Panc1 (cell line): ENCODE data around the gene MB21D2. TPM values are rescaled to one million over a fixed set of nuclear protein-coding genes. Genes with fewer than 3 reads are reported as not detected.

Source experiments
- ATAC-seq: fragments of 200-7000 bp; cut with Tn5 transposase; 2 replicates; pipeline ENCODE4 v1.9.1; 2020; ENCODE audit warnings: mild to moderate bottlenecking, moderate library complexity
- BruUV-seq: library from RNA; stranded (reverse); fragments of 400-500 nt; replicated peaks from 2 replicates; lab custom pipeline; 2021; lab: Mats Ljungman, UMichigan
- CTCF ChIA-PET: fragments of 300-600 bp; sonication (Branson Sonifier 250); formaldehyde crosslinking; loops from one replicate; lab custom pipeline; 2022; ENCODE audit warnings: antibody characterized with exemption; lab: Charles Lee
- POLR2A ChIA-PET: fragments of 300-600 bp; sonication (Branson Sonifier 250); formaldehyde crosslinking; loops from one replicate; lab custom pipeline; 2022; ENCODE audit warnings: antibody characterized with exemption; lab: Charles Lee
- DNase-seq: peaks from one replicate; pipeline ENCODE4 v3.0.0-alpha.2; 2010; ENCODE audit warnings: low read depth, low spot score
- H3K27ac ChIP-seq: 2 replicates; pipeline ENCODE4 v1.5.1; 2011; ENCODE audit warnings: mild to moderate bottlenecking, low read length, inconsistent platforms
- H3K27me3 ChIP-seq: fragments of 200-500 bp; sonication (Bioruptor generic); 2 replicates; pipeline ENCODE4 v1.6.0; 2014; ENCODE audit warnings: low read length, inconsistent platforms; ENCODE audit not compliant: control insufficient read depth, insufficient read depth
- H3K36me3 ChIP-seq: fragments of 200-500 bp; sonication (Bioruptor generic); 2 replicates; pipeline ENCODE4 v1.5.1; 2014; ENCODE audit warnings: inconsistent platforms, mild to moderate bottlenecking, low read length, moderate library complexity; ENCODE audit not compliant: control insufficient read depth, insufficient read depth
- H3K4me1 ChIP-seq: 2 replicates; pipeline ENCODE4 v1.5.1; 2011; ENCODE audit warnings: inconsistent platforms, mild to moderate bottlenecking, low read length, moderate library complexity; ENCODE audit not compliant: control insufficient read depth, insufficient read depth
- H3K4me3 ChIP-seq, 2 experiments: 2 replicates each; pipeline ENCODE4 v1.5.1; 2011 to 2012; ENCODE audit warnings: low read depth in 2 of 2, low read length in 2 of 2, mild to moderate bottlenecking in 2 of 2, inconsistent platforms in 1 of 2, moderate library complexity in 1 of 2
- H3K9me3 ChIP-seq: fragments of 200-500 bp; sonication (Bioruptor generic); 2 replicates; pipeline ENCODE4 v1.5.1; 2014; ENCODE audit warnings: low read depth, mild to moderate bottlenecking, inconsistent platforms, low read length, moderate library complexity; ENCODE audit not compliant: control insufficient read depth, insufficient read depth
- POLR2AphosphoS5 ChIP-seq: IDR thresholded peaks from 2 replicates; pipeline ENCODE4 v1.6.1; 2012; ENCODE audit warnings: mild to moderate bottlenecking, low read depth, low read length, moderate library complexity
- SIN3A ChIP-seq: IDR thresholded peaks from 2 replicates; pipeline ENCODE4 v1.6.1; 2012; ENCODE audit warnings: low read depth, mild to moderate bottlenecking, low read length, moderate library complexity, borderline replicate concordance; ENCODE audit not compliant: insufficient read depth
- TCF7L2 ChIP-seq: IDR thresholded peaks from 2 replicates; pipeline ENCODE4 v1.6.1; 2011; ENCODE audit warnings: mild to moderate bottlenecking, low read depth, low read length, inconsistent platforms
- in situ Hi-C: cut with HindIII; loops from 2 replicates; pipeline ENCODE4 v1.10.0; 2016; ENCODE audit warnings: low sequenced_read_pairs, low pct_unique_long_range_greater_than_20kb
- intact Hi-C: fragments of 100-400 bp; cut with micrococcal nuclease; formaldehyde crosslinking; loops from one replicate; pipeline ENCODE4 v1.10.0; 2022; ENCODE audit not compliant: unreplicated experiment
- total RNA-seq: library from RNA; stranded (reverse); gene quantifications from one replicate; pipeline ENCODE4 v1.2.1, GENCODE V29; 2021; ENCODE audit not compliant: unreplicated experiment
- TF ChIP-seq, protein P1 (sequence below), 2 experiments: IDR thresholded peaks; 2 replicates each; pipeline ENCODE4 v1.6.1; 2011 to 2012; ENCODE audit warnings: low read depth in 2 of 2, control low read depth in 1 of 2, low read length in 1 of 2, mild to moderate bottlenecking in 1 of 2, moderate library complexity in 1 of 2; ENCODE audit not compliant: insufficient read depth in 1 of 2
- TF ChIP-seq, protein P2 (sequence below): fragments of 450-650 bp; IDR thresholded peaks from 2 replicates; pipeline ENCODE4 v1.5.1; 2017; ENCODE audit warnings: mild to moderate bottlenecking

The MB21D2 gene
- total RNA-seq, 1 experiment from 2014 or later: 7.8 TPM

DNA sequence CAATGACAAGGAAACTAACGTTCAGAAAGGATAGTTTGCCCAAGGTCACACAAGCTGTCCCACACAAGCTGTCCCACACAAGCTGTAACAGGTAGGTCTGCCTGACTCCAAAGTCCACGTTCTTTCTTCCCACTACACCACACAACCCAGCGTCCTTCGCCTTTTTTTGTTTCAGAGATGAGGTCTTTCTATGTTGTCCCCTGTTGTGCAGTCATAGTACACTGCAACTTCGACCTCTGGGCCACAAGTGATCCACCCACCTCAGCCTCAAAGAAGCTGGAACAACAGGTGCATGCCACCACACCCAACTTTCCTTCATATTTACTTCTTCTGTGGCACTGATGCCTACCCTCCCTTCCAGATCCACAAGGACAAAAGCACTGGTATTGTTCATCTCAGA is 21.4 kb downstream of the MB21D2 start:
- Histone ChIP-seq H3K9me3 (no peaks in the 10 kb centered on the region), H3K36me3 (no peaks in the 10 kb centered on the region), H3K4me3 (no peak overlapping the region), H3K27me3 (no peaks in the 10 kb centered on the region), H3K4me1 (peaks cover 26% of the 10 kb centered on the region), H3K27ac (no peak overlapping the region; the same call in 1 of the 2 replicates)
- TF ChIP-seq POLR2AphosphoS5 (no peak), SIN3A (no peak), TCF7L2 (no peak)
- TF ChIP-seq, protein P1, sequence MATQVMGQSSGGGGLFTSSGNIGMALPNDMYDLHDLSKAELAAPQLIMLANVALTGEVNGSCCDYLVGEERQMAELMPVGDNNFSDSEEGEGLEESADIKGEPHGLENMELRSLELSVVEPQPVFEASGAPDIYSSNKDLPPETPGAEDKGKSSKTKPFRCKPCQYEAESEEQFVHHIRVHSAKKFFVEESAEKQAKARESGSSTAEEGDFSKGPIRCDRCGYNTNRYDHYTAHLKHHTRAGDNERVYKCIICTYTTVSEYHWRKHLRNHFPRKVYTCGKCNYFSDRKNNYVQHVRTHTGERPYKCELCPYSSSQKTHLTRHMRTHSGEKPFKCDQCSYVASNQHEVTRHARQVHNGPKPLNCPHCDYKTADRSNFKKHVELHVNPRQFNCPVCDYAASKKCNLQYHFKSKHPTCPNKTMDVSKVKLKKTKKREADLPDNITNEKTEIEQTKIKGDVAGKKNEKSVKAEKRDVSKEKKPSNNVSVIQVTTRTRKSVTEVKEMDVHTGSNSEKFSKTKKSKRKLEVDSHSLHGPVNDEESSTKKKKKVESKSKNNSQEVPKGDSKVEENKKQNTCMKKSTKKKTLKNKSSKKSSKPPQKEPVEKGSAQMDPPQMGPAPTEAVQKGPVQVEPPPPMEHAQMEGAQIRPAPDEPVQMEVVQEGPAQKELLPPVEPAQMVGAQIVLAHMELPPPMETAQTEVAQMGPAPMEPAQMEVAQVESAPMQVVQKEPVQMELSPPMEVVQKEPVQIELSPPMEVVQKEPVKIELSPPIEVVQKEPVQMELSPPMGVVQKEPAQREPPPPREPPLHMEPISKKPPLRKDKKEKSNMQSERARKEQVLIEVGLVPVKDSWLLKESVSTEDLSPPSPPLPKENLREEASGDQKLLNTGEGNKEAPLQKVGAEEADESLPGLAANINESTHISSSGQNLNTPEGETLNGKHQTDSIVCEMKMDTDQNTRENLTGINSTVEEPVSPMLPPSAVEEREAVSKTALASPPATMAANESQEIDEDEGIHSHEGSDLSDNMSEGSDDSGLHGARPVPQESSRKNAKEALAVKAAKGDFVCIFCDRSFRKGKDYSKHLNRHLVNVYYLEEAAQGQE (IDR thresholded peaks at IDR 0.05; ENCODE audit: insufficient read depth in 1 of 2, low read depth in 2 of 2, low read length in 1 of 2): no peak
- TF ChIP-seq, protein P2, sequence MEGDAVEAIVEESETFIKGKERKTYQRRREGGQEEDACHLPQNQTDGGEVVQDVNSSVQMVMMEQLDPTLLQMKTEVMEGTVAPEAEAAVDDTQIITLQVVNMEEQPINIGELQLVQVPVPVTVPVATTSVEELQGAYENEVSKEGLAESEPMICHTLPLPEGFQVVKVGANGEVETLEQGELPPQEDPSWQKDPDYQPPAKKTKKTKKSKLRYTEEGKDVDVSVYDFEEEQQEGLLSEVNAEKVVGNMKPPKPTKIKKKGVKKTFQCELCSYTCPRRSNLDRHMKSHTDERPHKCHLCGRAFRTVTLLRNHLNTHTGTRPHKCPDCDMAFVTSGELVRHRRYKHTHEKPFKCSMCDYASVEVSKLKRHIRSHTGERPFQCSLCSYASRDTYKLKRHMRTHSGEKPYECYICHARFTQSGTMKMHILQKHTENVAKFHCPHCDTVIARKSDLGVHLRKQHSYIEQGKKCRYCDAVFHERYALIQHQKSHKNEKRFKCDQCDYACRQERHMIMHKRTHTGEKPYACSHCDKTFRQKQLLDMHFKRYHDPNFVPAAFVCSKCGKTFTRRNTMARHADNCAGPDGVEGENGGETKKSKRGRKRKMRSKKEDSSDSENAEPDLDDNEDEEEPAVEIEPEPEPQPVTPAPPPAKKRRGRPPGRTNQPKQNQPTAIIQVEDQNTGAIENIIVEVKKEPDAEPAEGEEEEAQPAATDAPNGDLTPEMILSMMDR: no peak
- ATAC-seq (no peak), DNase-seq (no peak)
- intact Hi-C loops: no loop called here
- ChIA-PET POLR2A (no interaction called here), CTCF (no interaction called here)
- in situ Hi-C loops: no loop called here
- BruUV-seq: no TSS peak

DNA sequence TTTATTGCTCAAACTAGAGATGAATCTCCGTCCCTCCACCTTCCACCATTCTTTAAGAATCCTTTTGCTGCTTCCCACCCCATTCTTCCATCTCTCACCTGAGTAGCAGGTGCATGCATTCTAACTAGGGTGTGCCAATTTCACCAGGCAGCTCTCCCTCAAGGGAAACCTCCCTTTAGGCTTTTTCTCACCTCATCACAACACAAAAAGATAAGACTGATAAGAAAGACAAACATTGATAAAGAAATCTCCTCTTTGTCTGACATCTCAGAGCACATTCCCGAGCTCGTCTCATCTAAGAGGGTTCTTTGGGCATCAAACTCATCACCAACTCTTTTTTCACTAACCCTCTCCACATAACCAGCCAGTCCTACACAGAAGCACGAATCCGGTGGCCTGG is 23.0 kb downstream of the MB21D2 start:
- intact Hi-C loops: no loop called here
- in situ Hi-C loops: no loop called here
- POLR2A ChIA-PET: interaction anchor here (1.3 kb wide), 1 partner anchor 22 kb away, joined by 4 read pairs; no protein-coding TSS in a partner anchor
- no peaks in the 10 kb centered on the region for H3K9me3 ChIP-seq
- DNase-seq: no peak
- TF ChIP-seq, protein P1 (IDR thresholded peaks at IDR 0.05; ENCODE audit: insufficient read depth in 1 of 2, low read depth in 2 of 2, low read length in 1 of 2): no peak
- CTCF ChIA-PET: no interaction called here
- ATAC-seq: no peak
- no peak overlapping the region; the same call in 1 of the 2 replicates for H3K27ac ChIP-seq
- H3K4me3 ChIP-seq: no peak overlapping the region
- no peaks in the 10 kb centered on the region for H3K36me3 ChIP-seq
- no peaks in the 10 kb centered on the region for H3K27me3 ChIP-seq
- H3K4me1 ChIP-seq: peaks cover 42% of the 10 kb centered on the region
- no TSS peak for BruUV-seq
